Measurements from ENCODE around the gene VAV1. TPM values are rescaled to one million over a fixed set of nuclear protein-coding genes. Genes with fewer than 3 reads are reported as not detected.

The VAV1 gene
- total and polyA plus RNA-seq, 2 donors (not counting 3 experiments of a cell fraction or from before 2014, with no cell fraction given): not detected

GRCh38 chr19:6754136-6754535 lies 18.4 kb upstream of the VAV1 start:
- no peak for TF ChIP-seq CTCF (IDR thresholded peaks at IDR 0.05; ENCODE audit: extremely low read depth in 1 of 2, insufficient read depth in 1 of 2, low read depth in 1 of 2, low read length in 2 of 2)
- dilution Hi-C loops (cut with MboI; ENCODE audit: extremely low pct_ligation_motif_present, low sequenced_read_pairs): no loop called here
- POLR2A ChIA-PET: no interaction called here
- Histone ChIP-seq H3K9ac (replicated peaks; ENCODE audit: extremely low read depth, insufficient read depth, low read length) (no peak overlapping the region), H3K79me2 (ENCODE audit: control insufficient read depth, insufficient read depth, low read length) (no peaks in the 10 kb centered on the region), H3K4me2 (ENCODE audit: insufficient read depth, low read length) (no peak overlapping the region), H3K9me3 (replicated peaks; ENCODE audit: control insufficient read depth, insufficient read depth, low read length) (no peaks in the 10 kb centered on the region), H3K27ac (ENCODE audit: insufficient read depth, low read depth, low read length) (no peak overlapping the region), H3K36me3 (ENCODE audit: control insufficient read depth in 2 of 2, extremely low read depth in 1 of 2, insufficient read depth in 2 of 2, low read length in 2 of 2) (peaks cover 3 to 8% of the 10 kb centered on the region in 2 experiments), H3K4me1 (ENCODE audit: control insufficient read depth, extremely low read depth, insufficient read depth, low read length) (peaks cover 8% of the 10 kb centered on the region), H3K4me3 (replicated peaks in 1 of 3; ENCODE audit: insufficient read depth in 1 of 3, low read depth in 1 of 3, low read length in 3 of 3) (no peak overlapping the region), H2AFZ (ENCODE audit: low read depth, low read length) (no peak overlapping the region), H3K27me3 (ENCODE audit: control insufficient read depth in 2 of 2, insufficient read depth in 2 of 2, low read length in 2 of 2) (no peaks in the 10 kb centered on the region), H3K9me1 (replicated peaks; ENCODE audit: control insufficient read depth, extremely low read depth, insufficient read depth, low read length) (no peaks in the 10 kb centered on the region), H4K20me1 (replicated peaks; ENCODE audit: control insufficient read depth, extremely low read depth, insufficient read depth, low read length) (no peaks in the 10 kb centered on the region)
- DNase-seq (ENCODE audit: low read depth, low spot score): no peak
- no peak for FAIRE-seq
- BruUV-seq (replicated peaks): no TSS peak
- CTCF ChIA-PET: interaction anchor here (0.6 to 1.3 kb wide), 3 partner anchors 18 to 109 kb away, joined by 3 to 5 read pairs (median 3); no protein-coding TSS in a partner anchor
- intact Hi-C loops (cut with micrococcal nuclease): no loop called here

GRCh38 chr19:6754653-6755463 lies 17.6 kb upstream of the VAV1 start:
- TF ChIP-seq MAX (IDR thresholded peaks at IDR 0.05; ENCODE audit: insufficient read depth, insufficient read length) (no peak), GATA2 (IDR thresholded peaks at IDR 0.05; ENCODE audit: insufficient read depth, insufficient read length, low read depth, low read length) (no peak), CTCF (IDR thresholded peaks at IDR 0.05; ENCODE audit: extremely low read depth in 1 of 2, insufficient read depth in 1 of 2, low read depth in 1 of 2, low read length in 2 of 2) (no peak), MYC (IDR thresholded peaks at IDR 0.05; ENCODE audit: low read depth, low read length) (no peak), JUN (IDR thresholded peaks at IDR 0.05; ENCODE audit: borderline replicate concordance, insufficient read depth, insufficient read length, low read depth) (no peak), FOS (IDR thresholded peaks at IDR 0.05; ENCODE audit: borderline replicate concordance, insufficient read depth, low read length) (no peak), POLR2A (IDR thresholded peaks at IDR 0.05; ENCODE audit: low read depth, low read length) (no peak), POLR2AphosphoS5 (IDR thresholded peaks at IDR 0.05; ENCODE audit: insufficient read depth, low read depth, low read length) (no peak), EZH2 (IDR thresholded peaks at IDR 0.05; ENCODE audit: borderline replicate concordance, low read depth, low read length, severe bottlenecking) (no peak)
- no peaks in the 10 kb centered on the region for H3K27me3 ChIP-seq (ENCODE audit: control insufficient read depth in 2 of 2, insufficient read depth in 2 of 2, low read length in 2 of 2)
- H3K4me3 ChIP-seq (replicated peaks in 1 of 3; ENCODE audit: insufficient read depth in 1 of 3, low read depth in 1 of 3, low read length in 3 of 3): no peak overlapping the region
- no peaks in the 10 kb centered on the region for H3K9me1 ChIP-seq (replicated peaks; ENCODE audit: control insufficient read depth, extremely low read depth, insufficient read depth, low read length)
- intact Hi-C loops (cut with micrococcal nuclease): no loop called here
- ChIA-PET POLR2A (no interaction called here), CTCF (interaction anchor here (0.6 kb wide), 1 partner anchor 109 kb away, joined by 3 read pairs; no protein-coding TSS in a partner anchor)
- no peaks in the 10 kb centered on the region for H3K79me2 ChIP-seq (ENCODE audit: control insufficient read depth, insufficient read depth, low read length)
- no peak overlapping the region for H3K4me2 ChIP-seq (ENCODE audit: insufficient read depth, low read length)
- BruUV-seq (replicated peaks): no TSS peak
- H3K27ac ChIP-seq (ENCODE audit: insufficient read depth, low read depth, low read length): no peak overlapping the region
- FAIRE-seq (no peak), DNase-seq (ENCODE audit: low read depth, low spot score) (no peak)
- H3K9ac ChIP-seq (replicated peaks; ENCODE audit: extremely low read depth, insufficient read depth, low read length): no peak overlapping the region
- H3K36me3 ChIP-seq (ENCODE audit: control insufficient read depth in 2 of 2, extremely low read depth in 1 of 2, insufficient read depth in 2 of 2, low read length in 2 of 2): peaks cover 0 to 8% of the 10 kb centered on the region in 2 experiments
- peaks cover 8% of the 10 kb centered on the region for H3K4me1 ChIP-seq (ENCODE audit: control insufficient read depth, extremely low read depth, insufficient read depth, low read length)
- H3K9me3 ChIP-seq (replicated peaks; ENCODE audit: control insufficient read depth, insufficient read depth, low read length): no peaks in the 10 kb centered on the region
- no peak overlapping the region for H2AFZ ChIP-seq (ENCODE audit: low read depth, low read length)
- dilution Hi-C loops (cut with MboI; ENCODE audit: extremely low pct_ligation_motif_present, low sequenced_read_pairs): no loop called here
- no peaks in the 10 kb centered on the region for H4K20me1 ChIP-seq (replicated peaks; ENCODE audit: control insufficient read depth, extremely low read depth, insufficient read depth, low read length)
